NT2/D1 (cell line): Measurements from ENCODE around the gene KCNH6.

Experiments
- SUZ12 ChIP-seq: IDR thresholded peaks from 2 replicates; pipeline ENCODE4 v1.6.1; 2011; ENCODE audit not compliant: insufficient read length, insufficient read depth; ENCODE audit errors: extremely low read depth
- YY1 ChIP-seq: IDR thresholded peaks from 2 replicates; pipeline ENCODE4 v1.6.1; 2011; ENCODE audit not compliant: insufficient read length, insufficient read depth
- ZNF274 ChIP-seq: IDR thresholded peaks from 2 replicates; pipeline ENCODE4 v1.6.1; 2011; ENCODE audit warnings: mild to moderate bottlenecking, low read depth, low read length

GRCh38 chr17:63546308-63547082 lies 23.3 kb downstream of the KCNH6 start:
- TF ChIP-seq ZNF274: no peak
- no peak for TF ChIP-seq YY1
- no peak for TF ChIP-seq SUZ12
